Measurements from ENCODE around the gene GDI1. TPM values are rescaled to one million over a fixed set of nuclear protein-coding genes. Genes with fewer than 3 reads are reported as not detected.
A peak's percentile ranks its signal among the peaks of the same experiment; 100 is the strongest.

Gene GDI1
- total RNA-seq, 2 donors from 2014 or later = 63.0 to 83.0 TPM

- DNase-seq = no peak
- no peak overlapping the region for H3K9ac ChIP-seq (ENCODE audit: low read depth in 2 of 2, low read length in 2 of 2)
- H3K36me3 ChIP-seq = no peaks in the 10 kb centered on the region
- intact Hi-C loops (cut with DNase I) = no loop called here
- H3K4me1 ChIP-seq = no peaks in the 10 kb centered on the region
- H3K9me3 ChIP-seq = no peaks in the 10 kb centered on the region
- H3K4me3 ChIP-seq = no peak overlapping the region
- no peak overlapping the region for H3K27ac ChIP-seq
- no peak for TF ChIP-seq CTCF (IDR thresholded peaks at IDR 0.05)
- no peaks in the 10 kb centered on the region for H3K27me3 ChIP-seq
Measured at GRCh38 chrX:154483325-154483724, 46.4 kb downstream of the GDI1 start.

- intact Hi-C loops (cut with DNase I) = no loop called here
- H3K4me1 ChIP-seq = no peaks in the 10 kb centered on the region
- peak; percentile 33 for DNase-seq
- no peaks in the 10 kb centered on the region for H3K36me3 ChIP-seq
- no peak for TF ChIP-seq CTCF (IDR thresholded peaks at IDR 0.05)
- H3K4me3 ChIP-seq = no peak overlapping the region
- no peak overlapping the region for H3K27ac ChIP-seq
- no peaks in the 10 kb centered on the region for H3K27me3 ChIP-seq
- no peaks in the 10 kb centered on the region for H3K9me3 ChIP-seq
- H3K9ac ChIP-seq (ENCODE audit: low read depth in 2 of 2, low read length in 2 of 2) = no peak overlapping the region
Measured at GRCh38 chrX:154484255-154485149, 47.5 kb downstream of the GDI1 start.

GRCh38 chrX:154485150-154486051 lies 48.4 kb downstream of the GDI1 start:
- H3K27me3 ChIP-seq = no peaks in the 10 kb centered on the region
- H3K9ac ChIP-seq (ENCODE audit: low read depth in 2 of 2, low read length in 2 of 2) = peak overlapping the region; percentile 57 to 79
- peak overlapping the region; percentile 65 for H3K27ac ChIP-seq
- no peaks in the 10 kb centered on the region for H3K36me3 ChIP-seq
- no peaks in the 10 kb centered on the region for H3K9me3 ChIP-seq
- peak; percentile 16 for DNase-seq
- H3K4me1 ChIP-seq = no peaks in the 10 kb centered on the region
- intact Hi-C loops (cut with DNase I) = no loop called here
- peak overlapping the region; percentile 65 for H3K4me3 ChIP-seq
- no peak for TF ChIP-seq CTCF (IDR thresholded peaks at IDR 0.05)

GRCh38 chrX:154486052-154486395 lies 49.1 kb downstream of the GDI1 start:
- Histone ChIP-seq H3K27ac (peak overlapping the region; percentile 65), H3K27me3 (no peaks in the 10 kb centered on the region), H3K36me3 (no peaks in the 10 kb centered on the region), H3K9me3 (no peaks in the 10 kb centered on the region), H3K9ac (ENCODE audit: low read depth in 2 of 2, low read length in 2 of 2) (peak overlapping the region; percentile 57 to 79), H3K4me3 (peak overlapping the region; percentile 65), H3K4me1 (no peaks in the 10 kb centered on the region)
- DNase-seq = peak; percentile 33
- intact Hi-C loops (cut with DNase I) = no loop called here
- no peak for TF ChIP-seq CTCF (IDR thresholded peaks at IDR 0.05)

- no peaks in the 10 kb centered on the region for H3K9me3 ChIP-seq
- peak within 1 kb of the TSS; percentile 65 for H3K4me3 ChIP-seq
- H3K27ac ChIP-seq = peak within 1 kb of the TSS; percentile 65
- H3K27me3 ChIP-seq = no peaks in the 10 kb centered on the region
- intact Hi-C loops (cut with DNase I) = no loop called here
- H3K9ac ChIP-seq (ENCODE audit: low read depth in 2 of 2, low read length in 2 of 2) = peak within 1 kb of the TSS; percentile 63 to 79
- DNase-seq = peak; percentile 54
- no peak for TF ChIP-seq CTCF (IDR thresholded peaks at IDR 0.05)
- no peaks in the 10 kb centered on the region for H3K36me3 ChIP-seq
- no peaks in the 10 kb centered on the region for H3K4me1 ChIP-seq
Measured at GRCh38 chrX:154486396-154487207, 49.6 kb downstream of the GDI1 start, which contains the start of gene UBL4A. TSS of gene UBL4A (minus strand) at chrX:154486615. CDS start at chrX:154486584, 31 bp downstream.
